Mesenchymal stem cell (in vitro differentiated cells and primary cell): Measurements from ENCODE around the gene CBLN3.

ENCODE experiments used
- DNase-seq: peaks from one replicate; pipeline ENCODE4 v3.0.0-alpha.2; 2013
- H2AFZ ChIP-seq: one replicate; pipeline ENCODE4 v1.6.1; 2013; ENCODE audit warnings: low read depth, mild to moderate bottlenecking, control low read depth, inconsistent platforms, low read length, moderate library complexity
- H2AK5ac ChIP-seq: 2 replicates; pipeline ENCODE4 v1.6.1; 2013; ENCODE audit warnings: low read length, moderate library complexity, mild to moderate bottlenecking, inconsistent platforms; ENCODE audit not compliant: severe bottlenecking
- H2BK120ac ChIP-seq: one replicate; pipeline ENCODE4 v1.6.1; 2013; ENCODE audit warnings: low read depth, mild to moderate bottlenecking, inconsistent platforms, low read length, moderate library complexity
- H2BK12ac ChIP-seq, 2 experiments: one replicate each; pipeline ENCODE4 v1.6.1; 2013; ENCODE audit warnings: inconsistent platforms in 2 of 2, low read length in 2 of 2, mild to moderate bottlenecking in 2 of 2, moderate library complexity in 2 of 2, control low read depth in 1 of 2
- H2BK15ac ChIP-seq: one replicate; pipeline ENCODE4 v1.6.1; 2013; ENCODE audit warnings: mild to moderate bottlenecking, low read depth, inconsistent platforms; ENCODE audit not compliant: poor library complexity, severe bottlenecking
- H2BK5ac ChIP-seq: 2 replicates; pipeline ENCODE4 v1.6.1; 2013; ENCODE audit warnings: low read depth, mild to moderate bottlenecking, low read length, control low read depth, inconsistent platforms; ENCODE audit not compliant: poor library complexity, severe bottlenecking
- H3K14ac ChIP-seq, 2 experiments: one replicate each; pipeline ENCODE4 v1.6.1; 2013; ENCODE audit warnings: inconsistent platforms in 2 of 2, low read length in 2 of 2, control low read depth in 1 of 2, mild to moderate bottlenecking in 1 of 2, moderate library complexity in 1 of 2
- H3K18ac ChIP-seq, 2 experiments: one replicate each; pipeline ENCODE4 v1.6.1; 2013; ENCODE audit warnings: inconsistent platforms in 2 of 2, low read length in 2 of 2, control low read depth in 1 of 2, low read depth in 1 of 2, mild to moderate bottlenecking in 1 of 2
- H3K23ac ChIP-seq, 2 experiments: one replicate each; pipeline ENCODE4 v1.6.1; 2013; ENCODE audit warnings: inconsistent platforms in 2 of 2, low read length in 2 of 2, mild to moderate bottlenecking in 2 of 2, moderate library complexity in 2 of 2, control low read depth in 1 of 2
- H3K27ac ChIP-seq: 2 replicates; pipeline ENCODE4 v1.5.1; 2013; ENCODE audit warnings: mild to moderate bottlenecking, moderate library complexity, low read length, control low read depth, inconsistent platforms; ENCODE audit not compliant: poor library complexity, severe bottlenecking
- H3K27me3 ChIP-seq, 2 experiments: 2 replicates each; pipeline versions ENCODE4 v1.6.1 to v1.7.0; 2013; ENCODE audit warnings: low read length in 2 of 2, mild to moderate bottlenecking in 2 of 2, moderate library complexity in 2 of 2, control low read depth in 1 of 2, inconsistent platforms in 1 of 2; ENCODE audit not compliant: control insufficient read depth in 1 of 2, insufficient read depth in 1 of 2
- H3K36me3 ChIP-seq, 2 experiments: 2 replicates each; pipeline versions ENCODE4 v1.6.1 to v1.7.0; 2013; ENCODE audit warnings: low read length in 2 of 2, control low read depth in 1 of 2, inconsistent platforms in 1 of 2, low read depth in 1 of 2, mild to moderate bottlenecking in 1 of 2; ENCODE audit not compliant: insufficient read depth in 2 of 2, control insufficient read depth in 1 of 2
- H3K4ac ChIP-seq, 2 experiments: one replicate each; pipeline ENCODE4 v1.6.1; 2013; ENCODE audit warnings: inconsistent platforms in 2 of 2, low read length in 2 of 2, mild to moderate bottlenecking in 2 of 2, moderate library complexity in 2 of 2, control low read depth in 1 of 2, low read depth in 1 of 2
- H3K4me1 ChIP-seq: 2 replicates; pipeline ENCODE4 v1.6.1; 2013; ENCODE audit warnings: low read depth, low read length, control low read depth; ENCODE audit not compliant: control insufficient read depth, insufficient read depth
- H3K4me2 ChIP-seq: 2 replicates; pipeline ENCODE4 v1.6.1; 2013; ENCODE audit warnings: low read length, mild to moderate bottlenecking, inconsistent platforms; ENCODE audit not compliant: poor library complexity, severe bottlenecking
- H3K4me3 ChIP-seq, 2 experiments: 2 replicates each; pipeline versions ENCODE4 v1.5.1 to v1.7.0; 2013; ENCODE audit warnings: low read length in 2 of 2, mild to moderate bottlenecking in 2 of 2, control low read depth in 1 of 2, low read depth in 1 of 2; ENCODE audit not compliant: insufficient read depth in 1 of 2
- H3K79me1 ChIP-seq: replicated peaks from 2 replicates; pipeline ENCODE4 v1.6.1; 2013; ENCODE audit warnings: mild to moderate bottlenecking, control low read depth, low read length, inconsistent platforms; ENCODE audit not compliant: poor library complexity, severe bottlenecking
- H3K9ac ChIP-seq: 2 replicates; pipeline ENCODE4 v1.7.0; 2013; ENCODE audit warnings: mild to moderate bottlenecking, low read length, moderate library complexity
- H3K9me3 ChIP-seq: 2 replicates; pipeline ENCODE4 v1.7.0; 2013; ENCODE audit warnings: mild to moderate bottlenecking, low read length; ENCODE audit not compliant: control insufficient read depth
- H4K8ac ChIP-seq: one replicate; pipeline ENCODE4 v1.6.1; 2013; ENCODE audit warnings: inconsistent platforms, mild to moderate bottlenecking, low read length, moderate library complexity
- H4K91ac ChIP-seq: one replicate; pipeline ENCODE4 v1.6.1; 2013; ENCODE audit warnings: mild to moderate bottlenecking, low read length, inconsistent platforms
- WGBS: methylation state at CpG from one replicate; pipeline ENCODE4 v1.1.7; 2013; ENCODE audit warnings: mixed read lengths; 5-methylcytosine and 5-hydroxymethylcytosine counted together

CBLN3 gene

GRCh38 chr14:24378327-24378726, 51.1 kb downstream of the CBLN3 start:
- no peak overlapping the region for H2AK5ac ChIP-seq
- H3K27me3 ChIP-seq: no peaks in the 10 kb centered on the region
- H3K4me1 ChIP-seq: no peaks in the 10 kb centered on the region
- no peak overlapping the region for H4K8ac ChIP-seq
- no peak overlapping the region for H3K9ac ChIP-seq
- H3K23ac ChIP-seq: no peak overlapping the region
- no peak overlapping the region for H3K18ac ChIP-seq
- H4K91ac ChIP-seq: no peak overlapping the region
- 84% methylated on average over 3 of the region's 3 CpGs for WGBS
- H3K4me3 ChIP-seq: no peak overlapping the region
- H3K4me2 ChIP-seq: no peak overlapping the region
- no peak overlapping the region for H3K14ac ChIP-seq
- no peak overlapping the region for H2BK12ac ChIP-seq
- no peaks in the 10 kb centered on the region for H3K9me3 ChIP-seq
- no peak overlapping the region for H2BK120ac ChIP-seq
- H3K4ac ChIP-seq: no peak overlapping the region
- H2AFZ ChIP-seq: no peak overlapping the region
- peaks cover 49 to 58% of the 10 kb centered on the region in 2 experiments for H3K36me3 ChIP-seq
- DNase-seq: no peak
- H3K79me1 ChIP-seq: no peaks in the 10 kb centered on the region
- H2BK15ac ChIP-seq: no peak overlapping the region
- no peak overlapping the region for H2BK5ac ChIP-seq
- no peak overlapping the region for H3K27ac ChIP-seq

- no peak overlapping the region for H3K23ac ChIP-seq
- peaks cover under 1% of the 10 kb centered on the region for H3K4me1 ChIP-seq
- no peak overlapping the region for H2BK12ac ChIP-seq
- peaks cover 54 to 64% of the 10 kb centered on the region in 2 experiments for H3K36me3 ChIP-seq
- no peak overlapping the region for H3K27ac ChIP-seq
- no peak overlapping the region for H3K4ac ChIP-seq
- no peaks in the 10 kb centered on the region for H3K9me3 ChIP-seq
- no peak overlapping the region for H3K4me2 ChIP-seq
- 81% methylated on average over 2 of the region's 2 CpGs for WGBS
- H2BK15ac ChIP-seq: no peak overlapping the region
- H3K27me3 ChIP-seq: no peaks in the 10 kb centered on the region
- H3K9ac ChIP-seq: no peak overlapping the region
- H3K14ac ChIP-seq: no peak overlapping the region
- no peak overlapping the region for H2BK120ac ChIP-seq
- no peak overlapping the region for H3K18ac ChIP-seq
- H4K8ac ChIP-seq: no peak overlapping the region
- no peak for DNase-seq
- H2AFZ ChIP-seq: no peak overlapping the region
- no peaks in the 10 kb centered on the region for H3K79me1 ChIP-seq
- H2BK5ac ChIP-seq: no peak overlapping the region
- H3K4me3 ChIP-seq: no peak overlapping the region
- no peak overlapping the region for H4K91ac ChIP-seq
- no peak overlapping the region for H2AK5ac ChIP-seq
These were observed 51.8 kb downstream of the CBLN3 start for GRCh38 chr14:24377657-24378056.

- Histone ChIP-seq H3K4me2 (no peak overlapping the region), H2BK5ac (no peak overlapping the region), H2BK120ac (no peak overlapping the region), H2AFZ (no peak overlapping the region), H3K27ac (no peak overlapping the region), H3K79me1 (no peaks in the 10 kb centered on the region), H4K8ac (no peak overlapping the region), H3K18ac (no peak overlapping the region), H4K91ac (no peak overlapping the region), H3K4me3 (no peak overlapping the region), H3K9me3 (no peaks in the 10 kb centered on the region), H3K27me3 (no peaks in the 10 kb centered on the region), H3K4ac (no peak overlapping the region), H2AK5ac (no peak overlapping the region), H3K36me3 (peaks cover 58 to 70% of the 10 kb centered on the region in 2 experiments), H3K4me1 (peaks cover 5% of the 10 kb centered on the region), H2BK15ac (no peak overlapping the region), H2BK12ac (no peak overlapping the region), H3K14ac (no peak overlapping the region), H3K9ac (no peak overlapping the region), H3K23ac (no peak overlapping the region)
- 87% methylated on average over 7 of the region's 7 CpGs for WGBS
- no peak for DNase-seq
These were observed 52.3 kb downstream of the CBLN3 start for GRCh38 chr14:24377126-24377525.
